Neural cell (in vitro differentiated cells): ENCODE measurements around the gene CCL14. TPM values are rescaled to one million over a fixed set of nuclear protein-coding genes. Genes with fewer than 3 reads are reported as not detected.

ENCODE experiments used
- H2AFZ ChIP-seq: fragments of 200-600, 300-800 bp; sonication (generic), shearing (Covaris generic); 2 replicates; pipeline ENCODE4 v1.6.0; 2014; ENCODE audit warnings: low read depth, mild to moderate bottlenecking, antibody characterized with exemption, low read length, moderate library complexity
- H3F3A ChIP-seq: fragments of 200-600 bp; shearing (Covaris generic); 2 replicates; pipeline ENCODE4 v1.6.1; 2016; ENCODE audit warnings: mild to moderate bottlenecking, moderate library complexity, mixed read lengths, antibody characterized with exemption, low read length; ENCODE audit not compliant: insufficient read depth, poor library complexity, severe bottlenecking
- H3K27ac ChIP-seq: fragments of 200-600, 300-800 bp; sonication (generic), shearing (Covaris generic); 2 replicates; pipeline ENCODE4 v1.5.1; 2014; ENCODE audit warnings: mild to moderate bottlenecking, low read length, moderate library complexity
- H3K27me3 ChIP-seq: fragments of 300-800, 200-600 bp; sonication (generic), shearing (Covaris generic); 2 replicates; pipeline ENCODE4 v1.6.0; 2014; ENCODE audit warnings: mild to moderate bottlenecking, low read depth, low read length, moderate library complexity; ENCODE audit not compliant: insufficient read depth
- H3K36me3 ChIP-seq: fragments of 300-800, 200-600 bp; sonication (generic), shearing (Covaris generic); 2 replicates; pipeline ENCODE4 v1.5.1; 2014; ENCODE audit warnings: mild to moderate bottlenecking, antibody characterized with exemption, low read length, moderate library complexity; ENCODE audit not compliant: insufficient read depth
- H3K4me2 ChIP-seq: fragments of 300-800, 200-600 bp; sonication (generic), shearing (Covaris generic); 2 replicates; pipeline ENCODE4 v1.6.0; 2014; ENCODE audit warnings: mild to moderate bottlenecking, low read length
- H3K4me3 ChIP-seq: fragments of 300-800, 200-600 bp; sonication (generic), shearing (Covaris generic); 2 replicates; pipeline ENCODE4 v1.5.1; 2014; ENCODE audit warnings: mild to moderate bottlenecking, low read length, moderate library complexity
- H3K79me2 ChIP-seq: fragments of 200-600 bp; shearing (Covaris generic); replicated peaks from 2 replicates; pipeline ENCODE4 v1.6.0; 2014; ENCODE audit warnings: mild to moderate bottlenecking, low read length, moderate library complexity; ENCODE audit not compliant: insufficient read depth
- H3K9ac ChIP-seq: fragments of 300-800, 200-600 bp; sonication (generic), shearing (Covaris generic); 2 replicates; pipeline ENCODE4 v1.6.1; 2016; ENCODE audit warnings: mild to moderate bottlenecking, low read length, mixed read lengths
- H3K9me2 ChIP-seq: fragments of 200-600 bp; shearing (Covaris generic); 2 replicates; pipeline ENCODE4 v1.6.1; 2016; ENCODE audit warnings: mild to moderate bottlenecking, low read length, mixed read lengths; ENCODE audit not compliant: insufficient read depth
- H3K9me3 ChIP-seq: fragments of 200-600, 300-800 bp; sonication (generic), shearing (Covaris generic); 2 replicates; pipeline ENCODE4 v1.6.1; 2016; ENCODE audit warnings: mild to moderate bottlenecking, mixed run types, low read length, moderate library complexity, mixed read lengths
- H4K20me1 ChIP-seq: fragments of 200-600 bp; shearing (Covaris generic); 2 replicates; pipeline ENCODE4 v1.6.1; 2016; ENCODE audit warnings: mild to moderate bottlenecking, mixed run types; ENCODE audit not compliant: insufficient read depth
- EP300 ChIP-seq: fragments of 450-650 bp; conservative IDR thresholded peaks from 2 replicates; pipeline ENCODE4 v1.6.1; 2014; ENCODE audit warnings: antibody characterized with exemption, mild to moderate bottlenecking, moderate library complexity; ENCODE audit not compliant: poor library complexity, severe bottlenecking
- EZH2 ChIP-seq: fragments of 200-600, 300-800 bp; shearing (Covaris generic), sonication (generic); IDR thresholded peaks from 2 replicates; pipeline ENCODE4 v1.6.1; 2014; ENCODE audit warnings: antibody characterized with exemption, low read length, borderline replicate concordance, mild to moderate bottlenecking; ENCODE audit not compliant: insufficient read depth, poor library complexity, severe bottlenecking
- MXI1 ChIP-seq: fragments of 450-650 bp; conservative IDR thresholded peaks from 2 replicates; pipeline ENCODE4 v1.6.1; 2014; ENCODE audit warnings: antibody characterized with exemption, mild to moderate bottlenecking; ENCODE audit not compliant: poor library complexity, severe bottlenecking
- POLR2AphosphoS5 ChIP-seq: IDR thresholded peaks from 2 replicates; pipeline ENCODE4 v1.6.1; 2012
- RAD21 ChIP-seq: fragments of 450-650 bp; conservative IDR thresholded peaks from 2 replicates; pipeline ENCODE4 v1.6.1; 2014; ENCODE audit warnings: antibody characterized with exemption, mild to moderate bottlenecking, moderate library complexity
- SMC3 ChIP-seq: fragments of 450-650 bp; conservative IDR thresholded peaks from 2 replicates; pipeline ENCODE4 v1.6.1; 2014; ENCODE audit warnings: antibody characterized with exemption, mild to moderate bottlenecking, moderate library complexity; ENCODE audit not compliant: poor library complexity
- TAF1 ChIP-seq: IDR thresholded peaks from 2 replicates; pipeline ENCODE4 v1.6.1; 2012; ENCODE audit warnings: low read depth
- polyA plus RNA-seq: library from polyadenylated mRNA; depleted of rRNA; stranded (reverse); fragments of >200 nt; gene quantifications from 2 replicates; pipeline ENCODE4 v1.2.3, GENCODE V29; 2014
- TF ChIP-seq, protein P1 (sequence below): fragments of 450-650 bp; IDR thresholded peaks from 2 replicates; pipeline ENCODE4 v1.5.1; 2014; ENCODE audit warnings: antibody characterized with exemption, mild to moderate bottlenecking, moderate library complexity; ENCODE audit not compliant: poor library complexity, severe bottlenecking
- TF ChIP-seq, protein P2 (sequence below): IDR thresholded peaks from 2 replicates; pipeline ENCODE4 v1.6.1; 2012; ENCODE audit warnings: borderline replicate concordance

The CCL14 gene
- polyA plus RNA-seq, 1 donor from 2014 or later, result not detected

DNA sequence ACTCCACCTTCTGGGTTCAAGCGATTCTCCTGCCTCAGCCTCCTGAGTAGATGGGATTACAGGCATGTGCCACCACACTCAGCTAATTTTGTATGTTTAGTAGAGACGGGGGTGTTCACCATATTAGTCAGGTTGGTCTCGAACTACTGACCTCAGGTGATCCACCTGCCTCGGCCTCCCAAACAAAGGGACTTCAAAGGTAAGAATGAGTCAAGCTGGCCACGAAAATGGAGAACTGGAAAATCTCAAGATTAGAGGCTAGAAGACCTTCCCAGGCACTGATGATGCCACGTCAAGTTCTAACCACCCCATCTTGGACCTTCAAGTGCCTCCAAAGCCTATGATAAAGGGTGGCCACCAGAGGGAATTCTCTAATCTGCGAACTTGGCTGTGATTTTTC lies 16.1 kb upstream of the CCL14 start:
- Histone ChIP-seq H3K9ac (no peak overlapping the region), H3F3A (no peaks in the 10 kb centered on the region), H3K36me3 (no peaks in the 10 kb centered on the region), H3K4me3 (no peak overlapping the region), H3K27me3 (no peaks in the 10 kb centered on the region), H3K9me2 (no peaks in the 10 kb centered on the region), H3K9me3 (no peaks in the 10 kb centered on the region), H3K4me2 (no peak overlapping the region), H2AFZ (no peak overlapping the region), H3K27ac (no peak overlapping the region), H3K79me2 (no peaks in the 10 kb centered on the region), H4K20me1 (no peaks in the 10 kb centered on the region)
- no peak for TF ChIP-seq SMC3
- TF ChIP-seq TAF1, result no peak
- TF ChIP-seq, protein P1, sequence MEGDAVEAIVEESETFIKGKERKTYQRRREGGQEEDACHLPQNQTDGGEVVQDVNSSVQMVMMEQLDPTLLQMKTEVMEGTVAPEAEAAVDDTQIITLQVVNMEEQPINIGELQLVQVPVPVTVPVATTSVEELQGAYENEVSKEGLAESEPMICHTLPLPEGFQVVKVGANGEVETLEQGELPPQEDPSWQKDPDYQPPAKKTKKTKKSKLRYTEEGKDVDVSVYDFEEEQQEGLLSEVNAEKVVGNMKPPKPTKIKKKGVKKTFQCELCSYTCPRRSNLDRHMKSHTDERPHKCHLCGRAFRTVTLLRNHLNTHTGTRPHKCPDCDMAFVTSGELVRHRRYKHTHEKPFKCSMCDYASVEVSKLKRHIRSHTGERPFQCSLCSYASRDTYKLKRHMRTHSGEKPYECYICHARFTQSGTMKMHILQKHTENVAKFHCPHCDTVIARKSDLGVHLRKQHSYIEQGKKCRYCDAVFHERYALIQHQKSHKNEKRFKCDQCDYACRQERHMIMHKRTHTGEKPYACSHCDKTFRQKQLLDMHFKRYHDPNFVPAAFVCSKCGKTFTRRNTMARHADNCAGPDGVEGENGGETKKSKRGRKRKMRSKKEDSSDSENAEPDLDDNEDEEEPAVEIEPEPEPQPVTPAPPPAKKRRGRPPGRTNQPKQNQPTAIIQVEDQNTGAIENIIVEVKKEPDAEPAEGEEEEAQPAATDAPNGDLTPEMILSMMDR, result no peak
- TF ChIP-seq POLR2AphosphoS5, result no peak
- no peak for TF ChIP-seq EP300
- TF ChIP-seq RAD21, result no peak

DNA sequence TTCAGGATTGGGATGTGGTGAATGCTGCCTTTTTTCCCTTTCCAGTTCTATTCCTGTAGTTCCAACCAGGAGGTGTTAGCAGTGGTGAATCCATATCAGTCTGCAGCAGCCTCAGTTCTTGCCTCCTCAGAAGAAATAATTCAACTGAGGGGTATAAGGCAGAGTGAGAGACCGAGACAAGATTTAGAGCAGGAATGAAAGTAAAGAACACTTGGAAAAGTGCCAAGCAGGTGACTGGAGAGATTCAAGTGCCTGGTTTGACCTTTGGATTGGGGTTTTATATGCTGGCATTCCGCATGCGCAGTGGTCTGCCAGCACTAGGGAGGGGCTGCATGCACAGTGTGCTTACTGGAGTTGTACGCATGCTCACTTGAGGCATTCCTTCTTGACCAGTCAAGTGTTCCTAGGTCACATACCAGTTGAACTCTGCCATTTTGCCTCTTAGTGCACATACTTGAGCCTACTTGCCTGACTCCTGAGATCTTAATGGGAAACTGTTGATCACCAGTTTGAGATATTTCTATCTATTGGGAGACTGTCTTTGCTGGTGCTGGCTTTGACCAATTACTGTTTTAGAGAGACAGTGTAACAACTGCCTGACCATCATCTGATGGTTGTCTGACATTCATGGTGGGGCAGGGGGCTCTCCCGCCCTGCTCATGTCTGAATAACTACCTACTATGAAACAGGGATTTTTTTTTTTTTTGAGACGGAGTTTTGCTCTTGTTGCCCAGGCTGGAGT lies 15.5 kb upstream of the CCL14 start:
- H3F3A ChIP-seq, result no peaks in the 10 kb centered on the region
- no peak overlapping the region for H2AFZ ChIP-seq
- no peaks in the 10 kb centered on the region for H3K27me3 ChIP-seq
- no peak overlapping the region for H3K9ac ChIP-seq
- H4K20me1 ChIP-seq, result no peaks in the 10 kb centered on the region
- H3K27ac ChIP-seq, result no peak overlapping the region
- TF ChIP-seq POLR2AphosphoS5 (no peak), MXI1 (no peak), TAF1 (no peak), EP300 (no peak), SMC3 (no peak), RAD21 (no peak), EZH2 (no peak)
- TF ChIP-seq, protein P2, sequence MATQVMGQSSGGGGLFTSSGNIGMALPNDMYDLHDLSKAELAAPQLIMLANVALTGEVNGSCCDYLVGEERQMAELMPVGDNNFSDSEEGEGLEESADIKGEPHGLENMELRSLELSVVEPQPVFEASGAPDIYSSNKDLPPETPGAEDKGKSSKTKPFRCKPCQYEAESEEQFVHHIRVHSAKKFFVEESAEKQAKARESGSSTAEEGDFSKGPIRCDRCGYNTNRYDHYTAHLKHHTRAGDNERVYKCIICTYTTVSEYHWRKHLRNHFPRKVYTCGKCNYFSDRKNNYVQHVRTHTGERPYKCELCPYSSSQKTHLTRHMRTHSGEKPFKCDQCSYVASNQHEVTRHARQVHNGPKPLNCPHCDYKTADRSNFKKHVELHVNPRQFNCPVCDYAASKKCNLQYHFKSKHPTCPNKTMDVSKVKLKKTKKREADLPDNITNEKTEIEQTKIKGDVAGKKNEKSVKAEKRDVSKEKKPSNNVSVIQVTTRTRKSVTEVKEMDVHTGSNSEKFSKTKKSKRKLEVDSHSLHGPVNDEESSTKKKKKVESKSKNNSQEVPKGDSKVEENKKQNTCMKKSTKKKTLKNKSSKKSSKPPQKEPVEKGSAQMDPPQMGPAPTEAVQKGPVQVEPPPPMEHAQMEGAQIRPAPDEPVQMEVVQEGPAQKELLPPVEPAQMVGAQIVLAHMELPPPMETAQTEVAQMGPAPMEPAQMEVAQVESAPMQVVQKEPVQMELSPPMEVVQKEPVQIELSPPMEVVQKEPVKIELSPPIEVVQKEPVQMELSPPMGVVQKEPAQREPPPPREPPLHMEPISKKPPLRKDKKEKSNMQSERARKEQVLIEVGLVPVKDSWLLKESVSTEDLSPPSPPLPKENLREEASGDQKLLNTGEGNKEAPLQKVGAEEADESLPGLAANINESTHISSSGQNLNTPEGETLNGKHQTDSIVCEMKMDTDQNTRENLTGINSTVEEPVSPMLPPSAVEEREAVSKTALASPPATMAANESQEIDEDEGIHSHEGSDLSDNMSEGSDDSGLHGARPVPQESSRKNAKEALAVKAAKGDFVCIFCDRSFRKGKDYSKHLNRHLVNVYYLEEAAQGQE, result no peak
- TF ChIP-seq, protein P1, result no peak
- no peaks in the 10 kb centered on the region for H3K9me3 ChIP-seq
- H3K4me3 ChIP-seq, result no peak overlapping the region
- no peaks in the 10 kb centered on the region for H3K9me2 ChIP-seq
- H3K36me3 ChIP-seq, result no peaks in the 10 kb centered on the region
- H3K4me2 ChIP-seq, result no peak overlapping the region
- H3K79me2 ChIP-seq, result no peaks in the 10 kb centered on the region
